ENCODE measurements around the gene HNF1A. TPM values are rescaled to one million over a fixed set of nuclear protein-coding genes. Genes with fewer than 3 reads are reported as not detected.

The HNF1A gene
- polyA plus RNA-seq, 2 donors: 0.06 TPM

DNA sequence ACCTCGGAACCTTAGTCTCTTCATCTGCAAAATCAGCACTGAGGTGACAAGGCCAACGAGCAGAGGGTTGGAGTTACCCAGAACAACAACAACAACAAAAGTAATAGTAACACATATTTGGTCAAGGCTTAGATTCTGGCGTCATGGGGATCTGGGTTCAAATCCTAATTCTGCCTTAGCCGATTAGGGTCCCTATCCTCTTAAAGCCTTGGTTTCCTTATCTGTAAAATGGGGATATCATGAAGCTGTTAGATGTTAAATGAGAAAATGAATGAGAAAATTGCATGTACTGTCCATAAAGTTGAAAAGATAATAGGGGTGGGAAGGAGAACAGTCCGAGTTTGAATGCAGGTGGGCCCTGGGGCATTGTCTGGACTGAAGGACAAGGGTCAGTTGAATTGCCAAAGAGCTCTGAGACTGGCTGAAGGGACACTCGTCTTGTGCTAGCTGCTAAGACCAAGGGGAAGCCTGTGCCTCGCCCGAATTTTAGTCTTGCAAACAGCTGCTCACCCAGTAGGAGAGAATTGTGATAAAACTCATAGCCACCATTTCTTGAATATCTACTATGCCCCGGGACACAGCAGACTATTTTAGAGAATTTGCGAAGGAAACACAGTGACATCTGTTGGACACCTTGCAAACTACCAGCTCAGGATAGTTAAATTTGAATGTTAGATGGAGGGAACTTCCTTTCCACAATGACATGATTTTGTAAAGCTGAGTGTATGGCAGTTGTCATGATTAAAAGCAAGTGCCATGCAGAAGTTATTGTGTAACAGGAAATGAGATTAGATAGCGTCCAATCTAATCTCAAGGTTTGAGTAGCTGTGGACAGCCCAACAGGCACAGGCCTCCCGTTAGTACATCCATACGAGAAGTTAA, 6.8 kb upstream of the HNF1A start:
- Histone ChIP-seq H3K4me3 (ENCODE audit: low read depth in 1 of 2, low read length in 2 of 2) (no peak overlapping the region), H3K9me3 (ENCODE audit: control insufficient read depth in 2 of 2, insufficient read depth in 1 of 2, low read depth in 1 of 2, low read length in 1 of 2) (no peaks in the 10 kb centered on the region), H3K27me3 (ENCODE audit: control insufficient read depth in 1 of 2, insufficient read depth in 2 of 2, low read length in 2 of 2) (no peaks in the 10 kb centered on the region), H3K36me3 (ENCODE audit: control insufficient read depth in 2 of 2, insufficient read depth in 2 of 2, low read length in 1 of 2) (no peaks in the 10 kb centered on the region), H3K27ac (ENCODE audit: low read depth in 2 of 2, low read length in 1 of 2) (no peak overlapping the region), H3K4me1 (ENCODE audit: control insufficient read depth in 2 of 2, insufficient read depth in 2 of 2, low read length in 1 of 2) (peaks cover 0 to 3% of the 10 kb centered on the region in 2 donors)
- 40 to 42% methylated on average over 13 of the region's 13 CpGs for WGBS, 2 donors

DNA sequence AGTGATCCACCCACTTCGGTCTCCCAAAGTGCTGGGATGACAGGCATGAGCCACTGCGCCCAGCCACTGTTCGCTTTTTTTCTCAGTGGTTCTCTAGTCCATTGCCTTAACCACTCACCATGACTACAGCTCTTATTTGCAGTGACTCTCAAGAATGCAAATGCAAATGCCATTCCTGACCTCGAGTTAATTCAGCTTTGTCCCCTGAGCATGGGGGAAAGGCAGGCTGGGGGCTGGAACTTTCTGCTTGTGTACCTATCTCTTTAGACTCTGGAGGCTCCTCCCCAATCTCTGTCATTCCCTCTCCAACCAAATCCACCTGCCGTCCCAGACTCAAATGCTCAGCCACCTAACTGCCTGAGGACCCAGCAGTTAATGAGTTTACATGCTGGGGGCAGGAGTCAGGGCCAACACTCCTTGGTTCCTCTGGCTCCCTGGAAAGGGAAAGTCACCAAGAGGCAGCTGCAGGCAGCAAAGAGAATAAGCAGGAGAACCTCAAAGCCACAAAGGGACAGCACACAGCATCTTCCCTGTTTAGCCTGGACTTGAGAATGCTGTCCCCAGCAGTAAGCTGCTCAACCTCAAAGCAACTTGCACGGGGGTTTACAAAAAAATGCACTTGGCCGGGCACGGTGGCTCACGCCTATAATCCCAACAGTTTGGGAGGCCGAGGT, 5.3 kb upstream of the HNF1A start:
- Histone ChIP-seq H3K4me3 (ENCODE audit: low read depth in 1 of 2, low read length in 2 of 2) (no peak overlapping the region), H3K4me1 (ENCODE audit: control insufficient read depth in 2 of 2, insufficient read depth in 2 of 2, low read length in 1 of 2) (peaks cover 0 to 3% of the 10 kb centered on the region in 2 donors), H3K27ac (ENCODE audit: low read depth in 2 of 2, low read length in 1 of 2) (no peak overlapping the region), H3K36me3 (ENCODE audit: control insufficient read depth in 2 of 2, insufficient read depth in 2 of 2, low read length in 1 of 2) (no peaks in the 10 kb centered on the region), H3K27me3 (ENCODE audit: control insufficient read depth in 1 of 2, insufficient read depth in 2 of 2, low read length in 2 of 2) (no peaks in the 10 kb centered on the region), H3K9me3 (ENCODE audit: control insufficient read depth in 2 of 2, insufficient read depth in 1 of 2, low read depth in 1 of 2, low read length in 1 of 2) (no peaks in the 10 kb centered on the region)
- WGBS, 2 donors: 53 to 54% methylated on average over 10 of the region's 10 CpGs

DNA sequence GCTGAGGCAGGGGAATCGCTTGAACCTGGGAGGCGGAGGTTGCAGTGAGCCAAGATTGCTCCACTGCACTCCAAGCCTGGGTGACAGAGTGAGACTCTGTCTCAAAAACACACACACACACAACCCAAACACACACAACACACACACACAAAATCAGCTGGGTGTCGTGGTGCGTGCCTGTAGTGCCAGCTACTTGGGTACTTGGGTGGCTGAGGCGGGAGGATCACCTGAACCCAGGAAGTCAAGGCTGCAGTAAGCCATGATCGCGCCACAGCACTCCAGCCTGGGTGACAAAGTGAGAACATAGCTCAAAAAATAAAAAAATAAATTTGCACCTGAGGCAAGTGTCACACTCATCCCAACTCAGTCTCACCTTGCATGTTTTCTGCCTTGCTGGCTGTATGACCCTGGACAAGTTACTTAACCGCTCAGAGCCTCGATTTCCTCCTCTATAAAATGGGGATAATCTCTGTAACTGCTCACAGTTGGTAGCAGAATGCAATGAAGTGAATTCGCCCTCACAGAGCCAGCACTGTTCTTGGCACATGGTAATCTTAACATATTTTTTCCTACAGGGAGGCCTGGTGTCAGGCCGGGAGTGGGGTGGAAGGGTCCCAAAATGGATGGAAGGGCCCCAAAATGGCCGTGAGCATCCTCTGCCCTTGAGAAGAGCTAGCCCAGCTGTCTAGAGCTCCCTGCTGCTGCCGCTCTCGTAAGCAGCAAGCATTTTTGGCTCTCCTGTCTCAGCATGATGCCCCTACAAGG, 630 bp upstream of the HNF1A start:
- WGBS, 2 donors: 66 to 89% methylated on average over 12 to 14 of the region's 14 CpGs
- no peaks in the 10 kb centered on the region for H3K4me1 ChIP-seq (ENCODE audit: control insufficient read depth in 2 of 2, insufficient read depth in 2 of 2, low read length in 1 of 2)
- no peaks in the 10 kb centered on the region for H3K9me3 ChIP-seq (ENCODE audit: control insufficient read depth in 2 of 2, insufficient read depth in 1 of 2, low read depth in 1 of 2, low read length in 1 of 2)
- H3K27ac ChIP-seq (ENCODE audit: low read depth in 2 of 2, low read length in 1 of 2): no peak overlapping the region
- H3K4me3 ChIP-seq (ENCODE audit: low read depth in 1 of 2, low read length in 2 of 2): no peak overlapping the region
- H3K27me3 ChIP-seq (ENCODE audit: control insufficient read depth in 1 of 2, insufficient read depth in 2 of 2, low read length in 2 of 2): no peaks in the 10 kb centered on the region
- no peaks in the 10 kb centered on the region for H3K36me3 ChIP-seq (ENCODE audit: control insufficient read depth in 2 of 2, insufficient read depth in 2 of 2, low read length in 1 of 2)

DNA sequence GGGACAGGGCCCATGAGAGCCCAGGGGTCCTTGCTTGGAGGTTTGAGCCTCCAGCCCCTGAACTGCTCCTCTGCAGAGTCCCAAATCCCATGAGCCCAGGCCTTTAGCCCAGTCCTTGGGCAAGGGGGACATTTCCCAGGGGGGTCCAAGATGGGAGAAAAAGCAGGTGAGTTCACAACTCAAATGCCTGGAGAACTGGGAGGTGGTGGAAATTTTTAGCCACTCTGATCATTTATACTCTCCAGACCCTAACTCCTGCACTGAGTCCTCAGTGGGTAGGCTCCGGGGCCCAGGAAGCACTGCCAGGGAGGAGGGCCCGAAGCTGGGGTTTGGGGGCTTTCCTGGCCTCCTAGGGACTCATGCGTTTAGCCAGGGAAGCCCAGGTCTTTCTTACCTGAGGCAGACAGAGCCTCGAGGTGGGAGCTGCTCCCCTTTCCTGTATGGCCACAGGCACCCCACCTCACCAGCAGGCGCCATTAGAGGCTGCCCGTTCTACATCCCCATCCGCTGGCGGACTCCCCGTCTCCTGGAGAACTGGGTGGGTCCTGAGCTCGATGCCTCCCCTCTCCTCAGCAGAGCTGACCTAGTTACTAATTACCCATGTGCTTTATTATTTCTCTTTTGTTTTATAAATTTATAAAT, 998 bp downstream of the HNF1A start:
- 64 to 85% methylated on average over 10 of the region's 10 CpGs for WGBS, 2 donors
- Histone ChIP-seq H3K27me3 (ENCODE audit: control insufficient read depth in 1 of 2, insufficient read depth in 2 of 2, low read length in 2 of 2) (no peaks in the 10 kb centered on the region), H3K36me3 (ENCODE audit: control insufficient read depth in 2 of 2, insufficient read depth in 2 of 2, low read length in 1 of 2) (no peaks in the 10 kb centered on the region), H3K4me1 (ENCODE audit: control insufficient read depth in 2 of 2, insufficient read depth in 2 of 2, low read length in 1 of 2) (no peaks in the 10 kb centered on the region), H3K4me3 (ENCODE audit: low read depth in 1 of 2, low read length in 2 of 2) (no peak overlapping the region), H3K9me3 (ENCODE audit: control insufficient read depth in 2 of 2, insufficient read depth in 1 of 2, low read depth in 1 of 2, low read length in 1 of 2) (no peaks in the 10 kb centered on the region), H3K27ac (ENCODE audit: low read depth in 2 of 2, low read length in 1 of 2) (no peak overlapping the region)

DNA sequence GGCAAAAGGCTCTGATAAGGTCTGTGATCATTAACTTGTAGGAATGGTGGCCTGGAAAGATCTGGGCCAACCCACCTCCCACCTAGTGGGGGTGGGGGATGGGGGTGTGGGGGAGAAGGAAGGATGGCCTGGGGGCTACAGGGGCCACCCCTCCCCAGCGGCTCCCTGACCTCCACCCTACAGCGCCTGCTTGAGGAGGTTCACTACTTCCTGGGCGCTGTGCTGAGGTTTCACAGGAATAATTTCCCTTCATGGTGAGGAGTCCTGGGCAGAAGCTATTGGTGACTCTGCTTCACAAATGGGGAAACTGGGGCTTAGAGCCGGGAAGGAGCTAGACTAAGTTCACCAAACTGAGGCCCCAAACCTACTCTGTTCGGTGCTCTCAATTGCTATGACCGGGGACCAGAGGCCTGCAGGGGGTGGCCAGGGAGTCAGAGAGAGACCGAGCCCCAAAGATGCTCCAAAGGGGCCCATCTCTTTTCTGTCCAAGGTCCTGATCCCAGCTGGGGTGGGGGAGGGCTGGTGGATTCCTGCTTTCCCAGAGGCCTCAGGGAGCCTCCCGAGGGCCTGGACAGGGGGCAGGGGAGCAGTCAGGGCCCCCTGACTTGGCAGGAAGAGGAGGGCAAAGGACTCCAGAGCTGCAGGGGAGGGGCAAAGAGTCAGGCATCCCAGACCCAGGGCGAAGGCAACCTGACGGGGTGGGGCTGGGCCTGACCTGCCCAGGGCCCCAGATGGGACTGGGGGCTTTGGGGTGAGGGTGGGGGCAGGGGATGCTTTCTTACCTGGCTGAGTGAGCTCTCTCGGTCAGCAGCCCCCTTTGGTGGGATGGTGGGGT, 1.7 kb downstream of the HNF1A start:
- H3K27me3 ChIP-seq (ENCODE audit: control insufficient read depth in 1 of 2, insufficient read depth in 2 of 2, low read length in 2 of 2): no peaks in the 10 kb centered on the region
- H3K36me3 ChIP-seq (ENCODE audit: control insufficient read depth in 2 of 2, insufficient read depth in 2 of 2, low read length in 1 of 2): no peaks in the 10 kb centered on the region
- no peaks in the 10 kb centered on the region for H3K9me3 ChIP-seq (ENCODE audit: control insufficient read depth in 2 of 2, insufficient read depth in 1 of 2, low read depth in 1 of 2, low read length in 1 of 2)
- H3K4me1 ChIP-seq (ENCODE audit: control insufficient read depth in 2 of 2, insufficient read depth in 2 of 2, low read length in 1 of 2): no peaks in the 10 kb centered on the region
- H3K4me3 ChIP-seq (ENCODE audit: low read depth in 1 of 2, low read length in 2 of 2): no peak overlapping the region
- 62 to 69% methylated on average over 11 of the region's 11 CpGs for WGBS, 2 donors
- H3K27ac ChIP-seq (ENCODE audit: low read depth in 2 of 2, low read length in 1 of 2): no peak overlapping the region

DNA sequence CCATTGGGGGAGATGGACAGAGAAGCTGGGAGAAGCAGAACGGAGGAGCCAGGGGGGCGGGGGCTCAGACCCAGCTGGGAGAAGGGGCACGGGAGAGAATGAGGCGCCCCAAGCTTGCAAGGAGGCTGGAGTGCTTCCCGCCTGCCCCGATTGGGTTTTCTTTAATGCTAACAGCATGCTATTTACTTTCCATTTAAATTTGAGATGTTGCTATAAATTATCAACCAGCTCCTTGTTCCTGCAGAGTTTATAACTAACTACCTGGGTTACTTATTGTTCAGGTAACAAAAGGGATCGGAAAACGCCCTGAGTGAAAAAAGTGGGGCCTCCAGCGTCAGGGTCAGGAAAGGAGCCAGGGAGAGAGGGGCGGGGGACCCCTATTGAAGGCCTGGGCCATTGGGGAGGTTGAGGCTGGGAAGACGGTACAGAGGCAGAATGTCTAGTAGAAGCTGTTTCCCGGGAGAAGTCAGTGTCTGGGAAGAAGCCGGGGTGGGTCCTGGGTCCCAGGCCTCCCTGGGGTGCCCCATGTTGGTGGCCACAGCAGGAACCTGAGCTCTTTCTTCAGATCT, 2.5 kb downstream of the HNF1A start:
- H3K27me3 ChIP-seq (ENCODE audit: control insufficient read depth in 1 of 2, insufficient read depth in 2 of 2, low read length in 2 of 2): no peaks in the 10 kb centered on the region
- no peaks in the 10 kb centered on the region for H3K36me3 ChIP-seq (ENCODE audit: control insufficient read depth in 2 of 2, insufficient read depth in 2 of 2, low read length in 1 of 2)
- H3K4me1 ChIP-seq (ENCODE audit: control insufficient read depth in 2 of 2, insufficient read depth in 2 of 2, low read length in 1 of 2): no peaks in the 10 kb centered on the region
- H3K27ac ChIP-seq (ENCODE audit: low read depth in 2 of 2, low read length in 1 of 2): no peak overlapping the region
- no peaks in the 10 kb centered on the region for H3K9me3 ChIP-seq (ENCODE audit: control insufficient read depth in 2 of 2, insufficient read depth in 1 of 2, low read depth in 1 of 2, low read length in 1 of 2)
- H3K4me3 ChIP-seq (ENCODE audit: low read depth in 1 of 2, low read length in 2 of 2): no peak overlapping the region
- 54 to 74% methylated on average over 13 of the region's 13 CpGs for WGBS, 2 donors

DNA sequence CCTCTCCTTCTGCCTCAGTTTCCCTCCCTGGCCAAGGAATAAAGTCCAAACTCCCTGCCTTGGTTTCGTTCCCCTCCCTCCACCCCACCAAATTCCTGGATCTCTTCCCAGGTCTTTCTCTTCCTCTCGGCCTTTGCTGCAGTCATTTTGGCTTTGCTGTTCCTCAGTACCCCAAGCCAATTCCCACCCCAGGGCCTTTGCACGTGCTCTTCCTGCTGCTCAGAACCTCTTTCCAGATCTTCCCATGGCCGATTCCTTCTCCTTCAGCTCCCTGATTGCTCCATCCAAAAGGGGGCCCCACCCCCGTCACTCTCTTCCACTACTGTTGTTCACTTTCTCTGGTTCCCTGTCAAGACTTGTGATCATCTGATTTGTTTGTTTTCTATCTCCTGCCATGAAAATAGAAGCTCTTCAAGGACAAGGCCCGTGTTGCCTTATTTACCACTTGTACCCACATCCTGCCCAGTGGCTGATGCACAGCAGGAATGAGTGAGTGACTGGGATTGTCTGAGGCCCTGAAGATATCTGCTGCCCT, 3.1 kb downstream of the HNF1A start:
- H3K27ac ChIP-seq (ENCODE audit: low read depth in 2 of 2, low read length in 1 of 2): no peak overlapping the region
- no peaks in the 10 kb centered on the region for H3K27me3 ChIP-seq (ENCODE audit: control insufficient read depth in 1 of 2, insufficient read depth in 2 of 2, low read length in 2 of 2)
- WGBS, 2 donors: 55 to 65% methylated on average over 6 of the region's 6 CpGs
- H3K36me3 ChIP-seq (ENCODE audit: control insufficient read depth in 2 of 2, insufficient read depth in 2 of 2, low read length in 1 of 2): no peaks in the 10 kb centered on the region
- H3K4me3 ChIP-seq (ENCODE audit: low read depth in 1 of 2, low read length in 2 of 2): no peak overlapping the region
- H3K4me1 ChIP-seq (ENCODE audit: control insufficient read depth in 2 of 2, insufficient read depth in 2 of 2, low read length in 1 of 2): no peaks in the 10 kb centered on the region
- H3K9me3 ChIP-seq (ENCODE audit: control insufficient read depth in 2 of 2, insufficient read depth in 1 of 2, low read depth in 1 of 2, low read length in 1 of 2): no peaks in the 10 kb centered on the region

DNA sequence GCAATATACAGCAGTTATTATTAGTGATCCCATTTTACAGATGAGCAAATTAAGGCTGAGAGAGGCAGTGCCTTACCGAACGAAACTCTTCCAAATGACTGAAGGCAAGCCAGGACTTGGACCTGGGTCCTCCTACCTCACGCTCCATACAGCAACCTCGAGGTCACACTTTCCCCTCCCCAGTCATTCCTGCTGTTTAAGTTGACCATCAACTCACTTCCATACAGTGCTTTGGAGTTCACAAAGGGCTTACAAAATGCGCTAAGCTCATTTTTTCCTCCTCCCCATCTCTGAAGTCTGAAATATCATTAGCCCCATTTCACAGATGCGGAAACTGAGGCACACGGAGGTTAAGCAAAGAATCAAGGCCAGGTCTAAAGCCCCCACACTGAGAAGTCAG, 4.3 kb downstream of the HNF1A start:
- H3K9me3 ChIP-seq (ENCODE audit: control insufficient read depth in 2 of 2, insufficient read depth in 1 of 2, low read depth in 1 of 2, low read length in 1 of 2): no peaks in the 10 kb centered on the region
- H3K27ac ChIP-seq (ENCODE audit: low read depth in 2 of 2, low read length in 1 of 2): no peak overlapping the region

More for the DNA sequence above, 4.3 kb downstream of the HNF1A start:
- 77 to 79% methylated on average over 7 of the region's 7 CpGs for WGBS, 2 donors
- no peaks in the 10 kb centered on the region for H3K4me1 ChIP-seq (ENCODE audit: control insufficient read depth in 2 of 2, insufficient read depth in 2 of 2, low read length in 1 of 2)
- H3K4me3 ChIP-seq (ENCODE audit: low read depth in 1 of 2, low read length in 2 of 2): no peak overlapping the region
- no peaks in the 10 kb centered on the region for H3K36me3 ChIP-seq (ENCODE audit: control insufficient read depth in 2 of 2, insufficient read depth in 2 of 2, low read length in 1 of 2)
- H3K27me3 ChIP-seq (ENCODE audit: control insufficient read depth in 1 of 2, insufficient read depth in 2 of 2, low read length in 2 of 2): no peaks in the 10 kb centered on the region
